CD4-positive, alpha-beta T cell treated with Interleukin-4 for 1 hour (primary cell): ENCODE data around the gene AP3S2.
"Not testable (repeated sequence)": the region's sequence is repeated elsewhere in the genome, so short reads cannot be mapped to it uniquely, and the experiment has no call there.

ENCODE experiments used
- DNase-seq, 2 donors: peaks; one replicate each; pipeline ENCODE4 v3.0.0-alpha.2; 2020 to 2022

Gene AP3S2

GRCh38 chr15:89797678-89798201, 96.1 kb downstream of the AP3S2 start:
- DNase-seq: no peak

GRCh38 chr15:89795996-89796395, 97.8 kb downstream of the AP3S2 start:
- no peak for DNase-seq

DNA sequence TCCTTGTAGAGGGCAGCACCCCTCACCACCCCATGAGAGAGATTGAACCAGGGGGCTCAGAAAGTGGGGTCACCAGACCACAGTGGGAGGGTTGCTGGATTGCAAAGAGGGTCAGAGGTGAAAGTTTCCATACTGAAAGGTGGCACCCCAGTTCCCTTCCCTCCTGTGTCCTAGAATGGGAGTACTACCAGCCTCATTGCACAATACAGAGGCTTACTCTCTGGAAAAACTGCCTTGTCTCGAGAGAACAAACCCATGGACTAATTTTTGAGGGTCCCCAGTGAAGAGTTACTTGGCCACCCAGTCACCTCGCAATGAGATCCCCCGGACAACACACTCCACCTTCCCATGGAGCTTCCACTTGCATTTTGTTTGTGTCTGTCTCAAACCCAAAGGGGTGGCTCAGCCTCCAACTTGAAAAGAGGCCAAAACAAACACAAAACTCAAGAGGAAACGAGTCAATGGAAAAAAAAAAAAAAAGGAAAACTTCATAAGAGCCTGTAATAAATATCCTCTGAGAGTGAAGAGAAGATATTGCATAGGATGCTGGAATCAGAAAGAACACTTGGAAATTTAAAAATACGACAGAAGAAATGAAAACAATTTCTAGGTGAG, 99.1 kb downstream of the AP3S2 start:
- DNase-seq: no peak

GRCh38 chr15:89792106-89792805, 101.5 kb downstream of the AP3S2 start:
- no peak for DNase-seq

GRCh38 chr15:89790661-89791060, 103.1 kb downstream of the AP3S2 start:
- no peak for DNase-seq

GRCh38 chr15:89790206-89790605, 103.6 kb downstream of the AP3S2 start:
- DNase-seq: no peak

DNA sequence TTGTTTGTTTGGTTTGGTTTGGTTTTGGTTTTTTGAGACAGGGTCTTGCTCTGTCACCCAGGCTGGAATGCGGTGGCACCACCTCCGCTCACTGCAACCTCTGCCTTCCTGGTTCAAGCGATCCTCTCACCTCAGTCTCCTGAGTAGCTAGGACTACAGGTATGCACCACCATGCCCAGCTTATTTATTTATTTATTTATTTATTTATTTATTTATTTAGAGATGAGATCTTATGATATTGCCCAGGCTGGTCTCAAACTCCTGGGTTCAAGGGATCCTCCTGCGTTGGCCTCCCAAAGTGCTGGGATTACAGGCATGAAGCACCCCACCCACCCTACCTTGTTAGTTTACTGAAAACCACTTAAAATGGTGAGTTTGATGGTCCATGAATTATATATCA, 105.2 kb downstream of the AP3S2 start:
- not testable (repeated sequence) for DNase-seq

- DNase-seq: no peak
Observed at GRCh38 chr15:89787944-89788343, 105.8 kb downstream of the AP3S2 start.

- DNase-seq: no peak
Observed at GRCh38 chr15:89785774-89786140, 108.0 kb downstream of the AP3S2 start.

GRCh38 chr15:89785064-89785773, 108.6 kb downstream of the AP3S2 start:
- no peak for DNase-seq

GRCh38 chr15:89784686-89784960, 109.2 kb downstream of the AP3S2 start:
- DNase-seq: no peak

GRCh38 chr15:89783861-89784685, 109.7 kb downstream of the AP3S2 start:
- DNase-seq: no peak

GRCh38 chr15:89783111-89783860, 110.5 kb downstream of the AP3S2 start:
- no peak for DNase-seq

- not testable (repeated sequence) for DNase-seq
Observed at GRCh38 chr15:89782619-89782950, 111.2 kb downstream of the AP3S2 start.

DNA sequence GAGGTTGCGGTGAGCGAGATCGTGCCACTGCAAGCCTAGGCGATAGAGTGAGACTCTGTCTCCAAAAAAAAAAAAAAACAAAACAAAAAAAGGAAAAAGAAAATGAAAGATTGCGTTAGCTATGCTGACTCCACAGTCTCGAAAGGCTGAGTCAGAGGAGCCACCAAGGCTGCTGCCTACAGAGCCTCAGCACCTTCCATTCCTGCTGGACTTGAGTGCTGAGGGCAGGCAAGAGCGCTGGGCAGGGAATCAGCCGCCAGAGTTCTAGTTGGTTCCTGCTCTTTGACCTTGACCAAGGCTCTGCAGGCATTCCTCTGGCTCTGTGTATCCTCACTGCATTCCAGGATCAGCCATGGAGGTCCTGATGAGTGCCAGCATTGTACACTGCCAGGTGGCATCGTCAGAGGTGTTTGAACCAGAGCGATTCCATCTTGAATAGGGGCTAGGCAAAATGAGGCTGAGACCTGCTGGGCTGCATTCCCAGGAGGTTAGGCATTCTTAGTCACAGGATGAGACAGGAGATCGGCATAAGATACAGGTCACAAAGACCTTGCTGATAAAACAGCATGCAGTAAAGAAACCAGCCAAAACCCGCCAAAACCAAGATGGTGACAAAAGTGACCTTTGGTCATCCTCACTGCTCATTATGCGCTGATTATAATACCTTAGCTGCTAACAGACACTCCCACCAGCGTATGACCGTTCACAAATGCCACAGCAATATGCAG, 111.7 kb downstream of the AP3S2 start:
- peak in 1 of 2 donors; percentile 42 for DNase-seq

- peak; percentile 6 to 63 for DNase-seq
Observed at GRCh38 chr15:89781055-89781454, 112.7 kb downstream of the AP3S2 start.

DNA sequence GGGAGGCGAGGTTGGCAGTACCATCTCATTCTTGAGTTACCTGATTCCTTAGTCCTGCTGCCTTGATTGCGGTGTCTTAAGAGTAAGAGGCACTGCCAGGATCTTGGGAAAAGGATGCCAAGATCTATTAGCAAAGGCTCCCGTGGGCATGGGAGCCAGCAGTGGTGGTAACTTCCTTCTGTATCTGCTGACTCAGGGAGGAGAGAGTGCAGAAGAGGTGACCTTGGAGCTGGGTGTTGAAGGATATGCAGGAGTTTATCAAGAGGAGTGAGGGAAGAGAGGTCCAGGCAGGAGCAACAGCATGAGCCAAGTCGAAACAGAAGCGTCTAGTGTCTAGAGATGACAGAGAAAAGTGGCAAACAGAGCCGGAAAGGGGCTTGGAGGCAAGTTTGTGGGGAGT, 113.2 kb downstream of the AP3S2 start:
- DNase-seq: no peak
